SK-N-MC (cell line): ENCODE results near the gene CSF3.
"Not testable (repeated sequence)": the region's sequence is repeated elsewhere in the genome, so short reads cannot be mapped to it uniquely, and the experiment has no call there.

ENCODE experiments used
- DNase-seq: peaks from one replicate; pipeline ENCODE4 v3.0.0-alpha.2; 2011; ENCODE audit warnings: low read depth, low spot score
- H3K27ac ChIP-seq: fragments of 200-600 bp; sonication (generic); 2 replicates; pipeline ENCODE4 v1.5.1; 2016; ENCODE audit warnings: mixed run types
- H3K36me3 ChIP-seq: fragments of 200-600 bp; sonication (generic); 2 replicates; pipeline ENCODE4 v1.6.1; 2017; ENCODE audit warnings: antibody characterized with exemption, low read length, mixed read lengths; ENCODE audit not compliant: insufficient read depth
- H3K4me3 ChIP-seq: fragments of 200-600 bp; sonication (generic); 2 replicates; pipeline ENCODE4 v1.5.1; 2016
- H3K9ac ChIP-seq: fragments of 200-600 bp; sonication (generic); 2 replicates; pipeline ENCODE4 v1.8.0; 2017; ENCODE audit warnings: mixed run types, mixed read lengths; ENCODE audit not compliant: insufficient read length
- H3K9me3 ChIP-seq: fragments of 200-600 bp; sonication (generic); 2 replicates; pipeline ENCODE4 v1.6.1; 2017; ENCODE audit warnings: low read depth, mild to moderate bottlenecking, antibody characterized with exemption, low read length, moderate library complexity, mixed read lengths
- EZH2 ChIP-seq: fragments of 200-600 bp; sonication (generic); IDR thresholded peaks from one replicate; pipeline ENCODE4 v1.6.1; 2017; ENCODE audit warnings: antibody characterized with exemption
- FOXP2 ChIP-seq: optimal IDR thresholded peaks from 2 replicates; pipeline ENCODE3; 2011; ENCODE audit warnings: mild to moderate bottlenecking, moderate library complexity; ENCODE audit not compliant: insufficient read depth; ENCODE audit errors: extremely low read length, control extremely low read depth
- POLR2AphosphoS5 ChIP-seq: IDR thresholded peaks from 2 replicates; pipeline ENCODE4 v1.6.1; 2012; ENCODE audit warnings: mild to moderate bottlenecking, low read depth, low read length, borderline replicate concordance

CSF3 gene

GRCh38 chr17:39994448-39994847 lies 20.8 kb upstream of the CSF3 start:
- no peak for TF ChIP-seq EZH2
- no peak for TF ChIP-seq FOXP2
- no peak for TF ChIP-seq POLR2AphosphoS5

GRCh38 chr17:39995438-39995837 lies 19.8 kb upstream of the CSF3 start:
- Histone ChIP-seq H3K4me3 (no peak overlapping the region), H3K9ac (no peak overlapping the region), H3K9me3 (no peaks in the 10 kb centered on the region), H3K27ac (no peak overlapping the region), H3K36me3 (peaks cover 71% of the 10 kb centered on the region)
- TF ChIP-seq EZH2, result no peak
- TF ChIP-seq FOXP2, result no peak
- TF ChIP-seq POLR2AphosphoS5, result no peak
- DNase-seq, result no peak

More at GRCh38 chr17:39994448-39994847, 20.8 kb upstream of the CSF3 start:
- no peak for DNase-seq
- H3K4me3 ChIP-seq, result no peak overlapping the region
- no peak overlapping the region for H3K27ac ChIP-seq
- peaks cover 81% of the 10 kb centered on the region for H3K36me3 ChIP-seq
- no peak overlapping the region for H3K9ac ChIP-seq
- H3K9me3 ChIP-seq, result no peaks in the 10 kb centered on the region

GRCh38 chr17:39996162-39996561 lies 19.1 kb upstream of the CSF3 start:
- peaks cover 64% of the 10 kb centered on the region for H3K36me3 ChIP-seq
- no peak overlapping the region for H3K27ac ChIP-seq
- H3K9ac ChIP-seq, result no peak overlapping the region
- H3K9me3 ChIP-seq, result no peaks in the 10 kb centered on the region
- TF ChIP-seq POLR2AphosphoS5, result no peak
- no peak for TF ChIP-seq EZH2
- no peak for TF ChIP-seq FOXP2
- H3K4me3 ChIP-seq, result no peak overlapping the region
- no peak for DNase-seq

- Histone ChIP-seq H3K27ac (no peak overlapping the region), H3K4me3 (no peak overlapping the region), H3K9me3 (no peaks in the 10 kb centered on the region), H3K36me3 (peaks cover 57% of the 10 kb centered on the region), H3K9ac (no peak overlapping the region)
- no peak for TF ChIP-seq FOXP2
- TF ChIP-seq POLR2AphosphoS5, result no peak
- TF ChIP-seq EZH2, result no peak
- no peak for DNase-seq
Measured at GRCh38 chr17:39996800-39997199, 18.4 kb upstream of the CSF3 start.

GRCh38 chr17:39997543-39997942 lies 17.7 kb upstream of the CSF3 start:
- no peak for DNase-seq

GRCh38 chr17:39999067-39999466 lies 16.2 kb upstream of the CSF3 start:
- DNase-seq, result no peak
- peaks cover 35% of the 10 kb centered on the region for H3K36me3 ChIP-seq
- TF ChIP-seq POLR2AphosphoS5, result no peak
- TF ChIP-seq FOXP2, result no peak
- TF ChIP-seq EZH2, result no peak
- no peaks in the 10 kb centered on the region for H3K9me3 ChIP-seq
- no peak overlapping the region for H3K9ac ChIP-seq
- H3K27ac ChIP-seq, result no peak overlapping the region
- H3K4me3 ChIP-seq, result no peak overlapping the region

More at GRCh38 chr17:39997543-39997942, 17.7 kb upstream of the CSF3 start:
- H3K4me3 ChIP-seq, result no peak overlapping the region
- H3K27ac ChIP-seq, result no peak overlapping the region
- no peak for TF ChIP-seq EZH2
- TF ChIP-seq FOXP2, result no peak
- no peak for TF ChIP-seq POLR2AphosphoS5
- no peaks in the 10 kb centered on the region for H3K9me3 ChIP-seq
- H3K9ac ChIP-seq, result no peak overlapping the region
- peaks cover 50% of the 10 kb centered on the region for H3K36me3 ChIP-seq

- H3K27ac ChIP-seq, result no peak overlapping the region
- H3K4me3 ChIP-seq, result no peak overlapping the region
- peaks cover 24% of the 10 kb centered on the region for H3K36me3 ChIP-seq
- no peak for TF ChIP-seq POLR2AphosphoS5
- no peak for TF ChIP-seq FOXP2
- TF ChIP-seq EZH2, result no peak
- no peaks in the 10 kb centered on the region for H3K9me3 ChIP-seq
- H3K9ac ChIP-seq, result no peak overlapping the region
- no peak for DNase-seq
Measured at GRCh38 chr17:40000161-40000560, 15.1 kb upstream of the CSF3 start.

- not testable (repeated sequence) for H3K27ac ChIP-seq, H3K9me3 ChIP-seq, DNase-seq, H3K9ac ChIP-seq, H3K4me3 ChIP-seq
- H3K36me3 ChIP-seq, result peaks cover 14% of the 10 kb centered on the region
Measured at GRCh38 chr17:40001335-40001734, 13.9 kb upstream of the CSF3 start.

- no peak overlapping the region for H3K4me3 ChIP-seq
- no peak overlapping the region for H3K9ac ChIP-seq
- no peak overlapping the region for H3K27ac ChIP-seq
- TF ChIP-seq EZH2 (no peak), POLR2AphosphoS5 (no peak), FOXP2 (no peak)
- DNase-seq, result no peak
- H3K9me3 ChIP-seq, result no peaks in the 10 kb centered on the region
- no peaks in the 10 kb centered on the region for H3K36me3 ChIP-seq
Measured at GRCh38 chr17:40004072-40004471, 11.2 kb upstream of the CSF3 start.
